ENCODE results near the gene DGKA.
"Not testable (repeated sequence)": the region's sequence is repeated elsewhere in the genome, so short reads cannot be mapped to it uniquely, and the experiment has no call there.

DGKA gene

DNA sequence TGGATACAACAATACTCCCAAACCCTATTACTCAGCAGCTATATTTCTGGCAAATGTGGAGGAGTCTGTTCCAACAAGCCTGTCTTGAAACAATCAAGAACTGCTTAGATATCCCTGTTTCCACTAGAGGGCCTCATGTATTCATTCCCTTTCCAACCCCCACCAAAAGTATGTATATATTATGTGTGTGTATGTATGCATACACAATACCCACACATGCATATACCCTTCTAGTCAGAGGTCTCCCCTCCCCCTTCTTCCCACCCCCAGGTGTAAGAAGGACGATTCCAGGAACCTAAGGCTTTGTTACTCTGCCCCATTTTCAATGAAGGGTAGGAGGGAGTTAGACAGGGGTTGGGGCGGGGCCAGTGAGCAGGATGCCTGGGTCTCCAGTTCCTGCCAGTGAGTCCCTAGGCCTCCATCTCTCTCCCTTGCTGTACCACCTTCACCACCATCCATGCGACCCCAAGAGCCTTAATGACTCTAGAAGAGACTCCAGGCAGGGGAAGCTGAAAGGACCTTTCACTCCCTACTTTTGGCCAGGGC is at the start of gene DGKA:
DGKA (plus strand) TSS at position 392 of the 546 bp plus-strand sequence. CDS start 5,342 bp downstream, outside the sequence.
- peak; percentile 71 for DNase-seq (ENCODE audit: low spot score)

GRCh38 chr12:55885113-55885512 is 45.8 kb upstream of the DGKA start:
- DNase-seq (ENCODE audit: low spot score), result no peak

- DNase-seq (ENCODE audit: low spot score), result no peak
Observed at GRCh38 chr12:55891310-55891709, 39.7 kb upstream of the DGKA start.

GRCh38 chr12:55893723-55894122 is 37.2 kb upstream of the DGKA start:
- DNase-seq (ENCODE audit: low spot score), result no peak

DNA sequence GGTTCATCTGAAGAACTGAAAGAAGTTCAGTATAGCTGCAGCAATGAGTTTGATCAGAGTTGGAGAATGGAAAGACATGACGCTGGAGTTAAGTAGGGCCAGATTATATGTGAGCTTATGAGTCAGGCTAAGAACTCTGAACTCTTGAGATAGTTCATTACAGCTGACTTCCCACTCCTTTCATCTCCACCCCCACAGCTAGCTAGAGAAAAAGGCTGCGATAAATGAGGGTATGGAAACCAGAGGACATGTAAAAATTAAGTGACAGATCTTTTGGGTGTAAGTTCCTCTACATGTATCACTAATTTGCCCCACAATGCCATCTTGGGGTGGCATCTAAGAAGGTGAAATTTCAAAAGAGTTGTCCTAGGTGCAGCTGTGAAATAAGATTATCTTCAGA is 31.9 kb upstream of the DGKA start:
- peak; percentile 47 for DNase-seq (ENCODE audit: low spot score)

GRCh38 chr12:55901881-55902490 is 29.0 kb upstream of the DGKA start:
- no peak for DNase-seq (ENCODE audit: low spot score)

GRCh38 chr12:55906056-55906455 is 24.9 kb upstream of the DGKA start:
- DNase-seq (ENCODE audit: low spot score), result peak; percentile 45

DNA sequence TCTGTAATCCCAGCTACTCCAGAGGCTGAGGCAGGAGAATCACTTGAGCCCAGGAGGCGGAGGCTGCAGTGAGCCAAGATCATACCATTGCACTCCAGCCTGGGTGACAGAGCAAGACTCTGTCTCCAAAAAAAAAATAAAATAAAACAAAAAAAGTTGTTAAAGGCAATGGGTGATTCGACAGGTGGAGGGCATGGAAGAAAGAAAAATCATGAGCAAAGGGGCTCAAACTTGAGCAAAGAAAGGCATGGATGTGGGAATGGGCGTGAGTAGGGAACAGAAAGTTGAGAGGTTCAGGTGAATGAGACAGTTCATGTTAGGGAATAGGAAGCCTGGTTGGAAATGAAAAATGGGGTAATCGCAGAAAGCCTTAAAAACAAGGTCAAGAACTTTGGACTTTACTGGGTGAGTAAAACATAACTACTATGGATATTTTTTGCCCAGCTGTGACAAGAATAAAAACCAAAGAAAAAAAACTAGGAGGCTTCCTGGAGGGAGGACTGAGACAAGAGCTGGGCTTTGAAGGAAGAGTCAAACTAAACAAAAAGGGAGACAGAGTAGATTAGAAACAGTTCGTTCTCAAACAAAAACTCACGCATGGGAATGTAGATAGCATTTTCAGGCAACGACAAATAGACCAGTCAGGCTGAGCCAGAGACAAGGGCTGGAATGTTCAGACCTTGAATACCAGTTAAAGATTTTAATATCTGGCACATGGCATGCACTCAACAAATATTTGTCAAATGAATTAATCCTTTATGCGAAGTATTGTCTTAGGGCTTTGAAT is 22.0 kb upstream of the DGKA start:
- peak; percentile 20 for DNase-seq (ENCODE audit: low spot score)

GRCh38 chr12:55909513-55909884 is 21.5 kb upstream of the DGKA start:
- no peak for DNase-seq (ENCODE audit: low spot score)

- DNase-seq (ENCODE audit: low spot score), result no peak
Observed at GRCh38 chr12:55912908-55913307, 18.1 kb upstream of the DGKA start.

GRCh38 chr12:55915482-55915859 is 15.5 kb upstream of the DGKA start:
- DNase-seq (ENCODE audit: low spot score), result no peak

GRCh38 chr12:55919032-55919431 is 11.9 kb upstream of the DGKA start:
- DNase-seq (ENCODE audit: low spot score), result not testable (repeated sequence)

- no peak for DNase-seq (ENCODE audit: low spot score)
Observed at GRCh38 chr12:55922126-55922525, 8.8 kb upstream of the DGKA start.

DNA sequence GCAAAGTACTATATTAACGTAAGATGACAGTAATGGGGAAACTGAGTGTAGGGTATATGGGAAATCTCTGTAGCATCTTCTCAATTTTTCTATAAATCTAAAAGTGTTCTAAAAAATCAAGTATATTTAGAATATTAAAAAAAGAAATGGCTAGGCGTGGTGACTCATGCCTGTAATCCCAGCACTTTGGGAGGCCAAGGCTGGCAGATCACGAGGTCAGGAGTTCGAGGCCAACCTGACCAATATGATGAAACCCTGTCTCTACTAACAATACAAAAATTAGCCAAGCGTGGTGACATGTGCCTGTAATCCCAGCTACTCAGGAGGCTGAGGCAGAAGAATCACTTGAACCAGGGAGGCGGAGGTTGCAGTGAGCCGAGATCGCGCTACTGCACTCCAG is 7.3 kb upstream of the DGKA start:
- DNase-seq (ENCODE audit: low spot score), result not testable (repeated sequence)

GRCh38 chr12:55925371-55925770 is 5.6 kb upstream of the DGKA start:
- no peak for DNase-seq (ENCODE audit: low spot score)

- DNase-seq (ENCODE audit: low spot score), result no peak
Observed at GRCh38 chr12:55925870-55926737, 4.9 kb upstream of the DGKA start.

DNA sequence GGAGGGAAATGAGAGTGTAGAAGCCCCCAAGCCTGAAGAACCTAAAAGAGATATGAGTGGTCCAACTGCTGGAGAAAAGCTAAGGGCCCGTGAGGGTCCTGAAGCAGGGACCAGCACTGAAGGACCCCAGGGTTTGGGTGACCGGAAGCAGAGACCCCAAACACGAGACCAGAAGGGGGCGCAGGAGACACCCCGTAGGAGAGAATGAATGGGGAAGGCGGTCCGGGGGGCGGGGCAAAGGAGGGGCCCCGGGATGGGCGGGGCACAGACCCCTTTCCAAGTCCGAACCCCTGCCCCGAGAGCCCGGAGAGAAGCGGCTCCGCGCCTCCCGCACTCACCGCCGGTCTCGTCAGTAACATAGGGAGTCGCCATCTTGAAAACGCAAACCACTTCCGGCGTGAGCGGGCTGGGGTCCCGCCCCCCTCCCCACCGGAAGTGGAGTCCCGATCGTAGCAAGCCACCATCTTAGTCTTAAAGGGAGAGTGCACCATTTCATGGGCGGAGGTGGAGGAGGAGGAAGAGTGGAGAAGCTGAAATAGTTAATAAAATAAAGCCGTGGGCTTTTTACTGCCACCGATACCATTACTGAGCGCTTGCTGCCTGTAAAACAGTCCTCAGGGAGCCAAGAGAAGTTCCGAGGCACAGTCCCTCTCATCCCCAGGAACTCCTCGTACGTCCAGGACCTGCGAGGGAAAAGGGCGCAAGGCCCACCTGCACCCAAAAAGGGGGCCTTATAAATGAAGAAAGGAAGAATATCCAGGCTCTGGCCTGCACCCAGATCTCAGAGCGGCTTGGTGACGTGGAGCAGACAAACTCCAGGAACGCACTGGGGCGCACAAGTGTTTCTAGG is 4.0 kb upstream of the DGKA start:
- peak; percentile 94 for DNase-seq (ENCODE audit: low spot score)

DNA sequence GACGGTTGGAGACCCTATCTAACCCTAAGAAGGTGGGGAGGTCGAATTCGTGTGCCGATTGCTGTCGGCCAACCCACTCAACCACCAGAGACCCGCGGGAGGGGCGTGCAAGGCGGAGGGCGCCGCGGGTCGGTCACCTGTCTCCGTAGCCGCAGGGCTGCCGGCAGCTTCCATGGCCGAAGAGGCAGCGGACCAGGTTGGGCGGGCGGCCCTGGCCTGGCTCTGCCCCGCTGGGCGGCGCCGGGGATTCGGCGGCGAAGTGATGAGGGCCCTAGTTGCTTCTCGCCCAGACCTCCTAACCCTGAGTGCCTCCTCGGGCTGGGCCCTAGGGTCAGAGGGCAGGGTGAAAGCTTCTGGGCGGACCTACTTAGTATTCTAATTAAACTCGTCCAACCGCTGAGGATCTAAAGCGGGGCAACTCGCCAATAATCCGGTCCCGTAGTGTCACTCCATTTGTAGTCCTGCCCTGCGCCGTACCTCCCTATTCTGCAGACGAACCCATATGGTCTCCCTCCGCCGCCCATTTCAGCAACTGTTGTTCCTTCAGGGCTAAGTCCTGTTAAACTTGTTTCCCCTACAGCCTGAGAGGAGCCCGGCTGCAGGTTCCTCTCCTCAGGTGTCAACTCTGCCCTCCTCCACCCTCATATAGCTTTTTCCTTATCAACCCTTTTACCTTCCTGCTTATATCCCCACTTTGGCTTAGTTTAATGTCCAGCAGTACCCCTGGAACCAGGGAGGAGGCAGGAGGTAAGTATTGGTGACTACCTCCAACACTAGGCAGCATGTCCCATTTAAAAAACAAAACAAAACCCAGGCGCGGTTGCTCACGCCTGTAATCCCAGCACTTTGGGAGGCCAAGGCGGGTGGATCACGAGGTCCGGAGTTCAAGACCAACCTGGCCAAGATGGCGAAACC is 3.1 kb upstream of the DGKA start, which contains the start of gene PYM1:
PYM1 (minus strand) TSS at position 307 of the 915 bp plus-strand sequence; CDS start at position 174, 133 bp downstream.
- peak; percentile 62 for DNase-seq (ENCODE audit: low spot score)

DNA sequence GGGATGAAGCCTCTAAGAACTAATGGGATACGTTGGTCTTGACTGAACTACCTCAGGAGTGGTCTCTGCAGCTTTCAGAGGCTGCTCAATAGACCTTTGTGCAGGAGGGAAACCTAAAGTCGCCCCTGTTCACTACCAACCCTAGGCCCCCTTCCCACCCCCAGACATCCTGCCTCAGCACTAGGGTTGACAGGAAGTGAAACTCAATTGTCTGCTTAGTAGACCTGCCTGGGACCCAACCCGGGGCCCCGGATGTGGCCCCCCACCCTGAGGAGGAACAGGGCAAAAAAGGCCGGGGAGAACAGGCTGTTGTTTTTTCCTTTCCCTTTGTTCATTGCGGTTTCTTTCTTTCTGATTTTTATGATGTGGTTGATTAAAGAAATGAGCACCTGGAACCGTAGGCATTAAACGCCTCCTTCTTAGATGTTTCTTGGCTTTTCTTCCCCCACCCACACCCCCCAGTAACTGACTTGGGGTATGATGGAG is 1.6 kb upstream of the DGKA start:
- DNase-seq (ENCODE audit: low spot score), result no peak

DNA sequence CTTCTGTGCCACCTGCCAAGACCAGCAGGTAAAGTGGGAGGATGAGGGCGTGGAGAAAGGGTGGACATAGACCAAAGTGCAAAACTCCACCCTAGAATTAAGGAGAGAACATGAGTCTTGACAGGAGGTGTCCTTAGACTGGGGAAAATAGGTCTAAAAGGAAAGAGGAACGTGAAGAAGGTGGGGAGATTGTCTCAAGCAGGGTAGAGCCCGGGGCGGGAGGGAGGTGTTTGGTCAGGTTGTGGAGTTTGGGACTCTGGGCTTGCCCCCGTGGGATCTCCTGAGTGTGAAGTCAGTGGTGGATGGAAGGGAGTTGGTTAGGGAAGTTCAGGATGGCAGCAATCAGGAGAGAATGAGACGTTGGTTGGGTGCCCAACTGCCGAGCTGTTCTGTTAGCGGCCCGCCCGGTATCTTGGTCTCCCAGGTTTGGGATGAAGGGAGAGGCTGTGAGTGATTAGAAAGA is 386 bp downstream of the DGKA start:
- DNase-seq (ENCODE audit: low spot score), result no peak
